ENCODE measurements around the gene MLF2. TPM values are rescaled to one million over a fixed set of nuclear protein-coding genes. Genes with fewer than 3 reads are reported as not detected.

The MLF2 gene
- total and polyA plus RNA-seq, 9 of the 15 experiments (the other 6 are each of a cell fraction or from before 2014, with no cell fraction given), result 11.4 to 190 (median 139) TPM

- TF ChIP-seq PRDM10 (IDR thresholded peaks at IDR 0.05; ENCODE audit: partially characterized antibody) (peak; percentile 64), ZKSCAN3 (CRISPR knock-in tag; IDR thresholded peaks at IDR 0.05) (no peak), BMI1 (IDR thresholded peaks at IDR 0.05; ENCODE audit: low read length) (no peak), TBP (optimal IDR thresholded peaks at IDR 0.05; ENCODE audit: low read depth, low read length) (no peak), HBP1 (CRISPR knock-in tag; IDR thresholded peaks at IDR 0.05) (no peak), ATF7 (IDR thresholded peaks at IDR 0.05) (peak; percentile 97), CREBBP (IDR thresholded peaks at IDR 0.05; ENCODE audit: low read depth, low read length) (no peak), SMARCA5 (IDR thresholded peaks at IDR 0.05) (0 out of 2 replicates have a peak, but pooled peaks have one; percentile 24), RERE (CRISPR knock-in tag; IDR thresholded peaks at IDR 0.05; ENCODE audit: borderline replicate concordance) (no peak), KDM2B (CRISPR knock-in tag; IDR thresholded peaks at IDR 0.05) (no peak), MEF2D (tag; conservative IDR thresholded peaks at IDR 0.05; ENCODE audit: low read depth) (no peak), ZNF431 (CRISPR knock-in tag; IDR thresholded peaks at IDR 0.05) (no peak), HMGN3 (IDR thresholded peaks at IDR 0.05; ENCODE audit: borderline replicate concordance, extremely low read depth, insufficient read length, low read depth, low read length) (peak; percentile 45), YY1 (IDR thresholded peaks at IDR 0.05; ENCODE audit: borderline replicate concordance in 1 of 3, control insufficient read depth in 1 of 3, extremely low read depth in 1 of 3, insufficient read depth in 3 of 3, insufficient read length in 1 of 3, insufficient replicate concordance in 2 of 3, low read depth in 1 of 3, low read length in 2 of 3) (peak in 2 of 3 experiments; percentile 13 to 65), MAFF (IDR thresholded peaks at IDR 0.05; ENCODE audit: low read length) (no peak), ZNF79 (CRISPR knock-in tag; IDR thresholded peaks at IDR 0.05; ENCODE audit: low read depth) (no peak), CEBPB (tag; IDR thresholded peaks at IDR 0.05) (no peak)
These were observed at the start of gene MLF2 (continued) for GRCh38 chr12:6752921-6753771.

All from K562 (cell line).